ENCODE measurements around the gene URM1.

GRCh38 chr9:128325629-128326028, 45.5 kb upstream of the URM1 start:
- TF ChIP-seq POLR2A (IDR thresholded peaks at IDR 0.05), result no peak
- TF ChIP-seq POLR2AphosphoS5 (IDR thresholded peaks at IDR 0.05), result no peak
- TF ChIP-seq, protein P1, sequence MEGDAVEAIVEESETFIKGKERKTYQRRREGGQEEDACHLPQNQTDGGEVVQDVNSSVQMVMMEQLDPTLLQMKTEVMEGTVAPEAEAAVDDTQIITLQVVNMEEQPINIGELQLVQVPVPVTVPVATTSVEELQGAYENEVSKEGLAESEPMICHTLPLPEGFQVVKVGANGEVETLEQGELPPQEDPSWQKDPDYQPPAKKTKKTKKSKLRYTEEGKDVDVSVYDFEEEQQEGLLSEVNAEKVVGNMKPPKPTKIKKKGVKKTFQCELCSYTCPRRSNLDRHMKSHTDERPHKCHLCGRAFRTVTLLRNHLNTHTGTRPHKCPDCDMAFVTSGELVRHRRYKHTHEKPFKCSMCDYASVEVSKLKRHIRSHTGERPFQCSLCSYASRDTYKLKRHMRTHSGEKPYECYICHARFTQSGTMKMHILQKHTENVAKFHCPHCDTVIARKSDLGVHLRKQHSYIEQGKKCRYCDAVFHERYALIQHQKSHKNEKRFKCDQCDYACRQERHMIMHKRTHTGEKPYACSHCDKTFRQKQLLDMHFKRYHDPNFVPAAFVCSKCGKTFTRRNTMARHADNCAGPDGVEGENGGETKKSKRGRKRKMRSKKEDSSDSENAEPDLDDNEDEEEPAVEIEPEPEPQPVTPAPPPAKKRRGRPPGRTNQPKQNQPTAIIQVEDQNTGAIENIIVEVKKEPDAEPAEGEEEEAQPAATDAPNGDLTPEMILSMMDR (IDR thresholded peaks at IDR 0.05), result no peak
- TF ChIP-seq EP300 (IDR thresholded peaks at IDR 0.05), result no peak

Measured in sigmoid colon (tissue), 4 donors.